H9 (cell line): Measurements from ENCODE around the gene PFKFB2. TPM values are rescaled to one million over a fixed set of nuclear protein-coding genes. Genes with fewer than 3 reads are reported as not detected.

Experiments used
- DNase-seq: peaks from one replicate; pipeline ENCODE4 v3.0.0-alpha.2; 2017
- H2AFZ ChIP-seq: one replicate; pipeline ENCODE4 v1.6.1; 2013; ENCODE audit warnings: mild to moderate bottlenecking, low read length, control low read depth, moderate library complexity
- H2AK5ac ChIP-seq: 2 replicates; pipeline ENCODE4 v1.6.1; 2013; ENCODE audit warnings: low read length, control low read depth, mixed read lengths; ENCODE audit not compliant: insufficient read length
- H2BK120ac ChIP-seq: one replicate; pipeline ENCODE4 v1.6.1; 2013; ENCODE audit warnings: low read depth, mild to moderate bottlenecking, low read length, control low read depth, inconsistent platforms; ENCODE audit not compliant: poor library complexity, severe bottlenecking
- H2BK12ac ChIP-seq: 2 replicates; pipeline ENCODE4 v1.6.1; 2013; ENCODE audit warnings: low read length, control low read depth, mixed read lengths, low read depth; ENCODE audit not compliant: insufficient read length
- H2BK15ac ChIP-seq: 2 replicates; pipeline ENCODE4 v1.6.1; 2013; ENCODE audit warnings: low read depth, low read length, control low read depth
- H2BK20ac ChIP-seq: one replicate; pipeline ENCODE4 v1.6.1; 2013; ENCODE audit warnings: low read depth, mild to moderate bottlenecking, low read length, control low read depth, inconsistent platforms; ENCODE audit not compliant: poor library complexity, severe bottlenecking
- H2BK5ac ChIP-seq: 2 replicates; pipeline ENCODE4 v1.6.1; 2013; ENCODE audit warnings: low read length, control low read depth, mixed read lengths; ENCODE audit not compliant: insufficient read length
- H3K14ac ChIP-seq: 2 replicates; pipeline ENCODE4 v1.6.1; 2013; ENCODE audit warnings: low read length, control low read depth; ENCODE audit not compliant: insufficient read depth
- H3K18ac ChIP-seq: 2 replicates; pipeline ENCODE4 v1.6.1; 2013; ENCODE audit warnings: low read depth, mild to moderate bottlenecking, mixed read lengths, low read length, control low read depth; ENCODE audit not compliant: insufficient read length
- H3K23ac ChIP-seq: 2 replicates; pipeline ENCODE4 v1.6.1; 2013; ENCODE audit warnings: low read length, control low read depth, mixed read lengths, low read depth; ENCODE audit not compliant: insufficient read length
- H3K23me2 ChIP-seq: 2 replicates; pipeline ENCODE4 v1.6.1; 2013; ENCODE audit warnings: low read depth, mild to moderate bottlenecking, mixed read lengths, low read length, control low read depth; ENCODE audit not compliant: insufficient read length, poor library complexity, severe bottlenecking
- H3K27ac ChIP-seq: 2 replicates; pipeline ENCODE4 v1.5.1; 2013; ENCODE audit warnings: low read length, control low read depth, mixed read lengths, low read depth; ENCODE audit not compliant: insufficient read length
- H3K27me3 ChIP-seq: 2 replicates; pipeline ENCODE4 v1.6.1; 2013; ENCODE audit warnings: low read length, control low read depth, inconsistent platforms; ENCODE audit not compliant: insufficient read depth
- H3K4ac ChIP-seq: 2 replicates; pipeline ENCODE4 v1.6.1; 2013; ENCODE audit warnings: low read depth, mild to moderate bottlenecking, control low read depth, inconsistent platforms, low read length, moderate library complexity
- H3K4me1 ChIP-seq: 2 replicates; pipeline ENCODE4 v1.6.1; 2013; ENCODE audit warnings: low read length, control low read depth, inconsistent platforms; ENCODE audit not compliant: insufficient read depth
- H3K4me2 ChIP-seq: 2 replicates; pipeline ENCODE4 v1.6.1; 2013; ENCODE audit warnings: low read length, control low read depth, mixed read lengths; ENCODE audit not compliant: insufficient read length, insufficient read depth
- H3K56ac ChIP-seq: 2 replicates; pipeline ENCODE4 v1.6.1; 2013; ENCODE audit warnings: low read depth, mild to moderate bottlenecking, mixed read lengths, low read length, control low read depth; ENCODE audit not compliant: insufficient read length
- H3K79me1 ChIP-seq: 2 replicates; pipeline ENCODE4 v1.6.1; 2013; ENCODE audit warnings: low read depth, mild to moderate bottlenecking, moderate library complexity, low read length, control low read depth, inconsistent platforms; ENCODE audit not compliant: insufficient read depth, poor library complexity, severe bottlenecking
- H3K79me2 ChIP-seq: 2 replicates; pipeline ENCODE4 v1.6.1; 2013; ENCODE audit warnings: low read length, control low read depth, inconsistent platforms; ENCODE audit not compliant: insufficient read depth
- H3K9ac ChIP-seq: 2 replicates; pipeline ENCODE4 v1.6.1; 2013; ENCODE audit warnings: low read length, control low read depth, mixed read lengths; ENCODE audit not compliant: insufficient read length; ENCODE audit errors: extremely low read depth
- H3K9me3 ChIP-seq: one replicate; pipeline ENCODE4 v1.6.1; 2013; ENCODE audit warnings: low read depth, low read length, inconsistent platforms; ENCODE audit not compliant: control insufficient read depth
- H3T11ph ChIP-seq: one replicate; pipeline ENCODE4 v1.6.1; 2013; ENCODE audit warnings: mild to moderate bottlenecking, low read length, control low read depth, inconsistent platforms
- H4K20me1 ChIP-seq: one replicate; pipeline ENCODE4 v1.6.1; 2013; ENCODE audit not compliant: control insufficient read depth, insufficient read length, insufficient read depth
- H4K5ac ChIP-seq: 2 replicates; pipeline ENCODE4 v1.6.1; 2013; ENCODE audit warnings: low read depth, mild to moderate bottlenecking, mixed read lengths, low read length, control low read depth; ENCODE audit not compliant: insufficient read length
- H4K8ac ChIP-seq: replicated peaks from 2 replicates; pipeline ENCODE4 v1.6.1; 2013; ENCODE audit warnings: low read length, control low read depth, mixed read lengths, low read depth; ENCODE audit not compliant: insufficient read length
- H4K91ac ChIP-seq: 2 replicates; pipeline ENCODE4 v1.6.1; 2013; ENCODE audit warnings: low read depth, mild to moderate bottlenecking, moderate library complexity, mixed read lengths, low read length, control low read depth; ENCODE audit not compliant: insufficient read length
- H3K27ac Mint-ChIP-seq, 3 experiments: 2 replicates in 2 of 3; 3 replicates in 1 of 3; pipeline ENCODE4 v1.8.0; 2020 to 2021; ENCODE audit warnings: mixed read lengths in 3 of 3, mild to moderate bottlenecking in 1 of 3, moderate library complexity in 1 of 3
- H3K27me3 Mint-ChIP-seq: 2 replicates; pipeline ENCODE4 v1.8.0; 2021; ENCODE audit warnings: low read depth, mild to moderate bottlenecking, moderate library complexity, mixed read lengths
- H3K36me3 Mint-ChIP-seq, 3 experiments: 2 replicates in 2 of 3; 3 replicates in 1 of 3; pipeline ENCODE4 v1.8.0; 2020 to 2021; ENCODE audit warnings: low read depth in 3 of 3, mixed read lengths in 3 of 3; ENCODE audit not compliant: insufficient read depth in 1 of 3
- H3K4me1 Mint-ChIP-seq, 2 experiments: 2 replicates each; pipeline ENCODE4 v1.8.0; 2020; ENCODE audit warnings: mixed read lengths in 2 of 2
- H3K4me3 Mint-ChIP-seq, 2 experiments: 2 replicates in 1 of 2; 3 replicates in 1 of 2; pipeline ENCODE4 v1.8.0; 2020 to 2021; ENCODE audit warnings: mild to moderate bottlenecking in 2 of 2, mixed read lengths in 2 of 2, moderate library complexity in 1 of 2
- H3K9me3 Mint-ChIP-seq, 2 experiments: 2 replicates in 1 of 2; 3 replicates in 1 of 2; pipeline ENCODE4 v1.8.0; 2020; ENCODE audit warnings: mild to moderate bottlenecking in 2 of 2, mixed read lengths in 2 of 2, moderate library complexity in 1 of 2
- WGBS: extraction: QIAGEN DNeasy Blood & Tissue Kit; methylation state at CpG from one replicate; pipeline ENCODE4 v1.1.7; 2013; ENCODE audit warnings: missing lambda C conversion rate, low lambda C conversion rate, mixed read lengths; ENCODE audit not compliant: insufficient read length; ENCODE audit errors: extremely low coverage; 5-methylcytosine and 5-hydroxymethylcytosine counted together
- total RNA-seq: library from RNA; stranded (reverse); gene quantifications from 2 replicates; pipeline ENCODE4 v1.2.1, GENCODE V29; 2021
- TF ChIP-seq, protein P1 (sequence below): fragments of 200-600 bp; sonication (generic); conservative IDR thresholded peaks from 3 replicates; pipeline ENCODE4 v1.8.0; 2021; ENCODE audit warnings: antibody characterized with exemption, mild to moderate bottlenecking

Gene PFKFB2
- total RNA-seq, 1 experiment from 2014 or later = 14.6 TPM

DNA sequence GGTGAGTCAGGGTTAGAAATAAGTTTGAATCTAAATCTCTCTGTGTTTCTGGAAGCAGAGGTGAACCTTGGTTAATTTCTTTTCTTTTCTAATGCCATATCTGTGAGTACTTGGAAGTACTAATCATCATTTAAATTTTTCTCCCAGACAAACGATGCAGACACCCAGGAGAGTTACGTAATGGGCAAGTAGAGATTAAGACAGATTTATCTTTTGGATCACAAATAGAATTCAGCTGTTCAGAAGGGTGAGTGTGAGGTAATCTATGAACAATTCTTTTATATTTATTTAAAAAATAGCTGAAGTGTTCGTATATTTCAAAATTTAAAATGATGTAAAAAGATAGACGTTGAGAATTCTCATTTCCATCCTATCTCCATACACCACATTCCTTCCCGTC, 62.2 kb downstream of the PFKFB2 start:
- no peaks in the 10 kb centered on the region; a peak in 1 of 4 replicates for H3K4me1 Mint-ChIP-seq
- Histone ChIP-seq H3K23me2 (no peaks in the 10 kb centered on the region), H3K79me2 (no peaks in the 10 kb centered on the region), H3K14ac (no peak overlapping the region), H4K20me1 (no peaks in the 10 kb centered on the region), H3K79me1 (no peaks in the 10 kb centered on the region), H2BK120ac (no peak overlapping the region), H3K56ac (no peak overlapping the region), H3K9me3 (no peaks in the 10 kb centered on the region), H3K23ac (no peak overlapping the region), H2BK12ac (no peak overlapping the region), H3T11ph (no peak overlapping the region), H4K8ac (no peak overlapping the region), H3K4ac (no peak overlapping the region), H4K5ac (no peak overlapping the region), H3K27me3 (no peaks in the 10 kb centered on the region), H4K91ac (no peak overlapping the region), H2BK5ac (no peak overlapping the region), H3K9ac (no peak overlapping the region), H2BK15ac (no peak overlapping the region), H2BK20ac (no peak overlapping the region), H2AFZ (no peak overlapping the region), H2AK5ac (no peak overlapping the region), H3K27ac (no peak overlapping the region), H3K18ac (no peak overlapping the region), H3K4me1 (no peaks in the 10 kb centered on the region), H3K4me2 (no peak overlapping the region)
- H3K36me3 Mint-ChIP-seq = no peaks in the 10 kb centered on the region
- H3K27ac Mint-ChIP-seq = no peak overlapping the region
- no peak overlapping the region for H3K4me3 Mint-ChIP-seq
- H3K9me3 Mint-ChIP-seq = no peaks in the 10 kb centered on the region
- no peak for DNase-seq
- no peaks in the 10 kb centered on the region for H3K27me3 Mint-ChIP-seq
- no CpG with 5 or more reads among the region's 5 CpGs for WGBS
- TF ChIP-seq, protein P1, sequence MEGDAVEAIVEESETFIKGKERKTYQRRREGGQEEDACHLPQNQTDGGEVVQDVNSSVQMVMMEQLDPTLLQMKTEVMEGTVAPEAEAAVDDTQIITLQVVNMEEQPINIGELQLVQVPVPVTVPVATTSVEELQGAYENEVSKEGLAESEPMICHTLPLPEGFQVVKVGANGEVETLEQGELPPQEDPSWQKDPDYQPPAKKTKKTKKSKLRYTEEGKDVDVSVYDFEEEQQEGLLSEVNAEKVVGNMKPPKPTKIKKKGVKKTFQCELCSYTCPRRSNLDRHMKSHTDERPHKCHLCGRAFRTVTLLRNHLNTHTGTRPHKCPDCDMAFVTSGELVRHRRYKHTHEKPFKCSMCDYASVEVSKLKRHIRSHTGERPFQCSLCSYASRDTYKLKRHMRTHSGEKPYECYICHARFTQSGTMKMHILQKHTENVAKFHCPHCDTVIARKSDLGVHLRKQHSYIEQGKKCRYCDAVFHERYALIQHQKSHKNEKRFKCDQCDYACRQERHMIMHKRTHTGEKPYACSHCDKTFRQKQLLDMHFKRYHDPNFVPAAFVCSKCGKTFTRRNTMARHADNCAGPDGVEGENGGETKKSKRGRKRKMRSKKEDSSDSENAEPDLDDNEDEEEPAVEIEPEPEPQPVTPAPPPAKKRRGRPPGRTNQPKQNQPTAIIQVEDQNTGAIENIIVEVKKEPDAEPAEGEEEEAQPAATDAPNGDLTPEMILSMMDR = no peak
